A673 (cell line): Measurements from ENCODE around the gene MYD88.

Experiments used
- EZH2 ChIP-seq: fragments of 200-600 bp; sonication (generic); IDR thresholded peaks from 2 replicates; pipeline ENCODE4 v1.6.1; 2017; ENCODE audit warnings: borderline replicate concordance, low read depth, mild to moderate bottlenecking, mixed read lengths, antibody characterized with exemption, low read length; ENCODE audit not compliant: poor library complexity, severe bottlenecking
- TF ChIP-seq, protein P1 (sequence below): fragments of 300-800, 200-600 bp; sonication (generic); conservative IDR thresholded peaks from 2 replicates; pipeline ENCODE4 v1.5.1; 2017; ENCODE audit warnings: low read depth, mild to moderate bottlenecking, antibody characterized with exemption, low read length, moderate library complexity, mixed read lengths

DNA sequence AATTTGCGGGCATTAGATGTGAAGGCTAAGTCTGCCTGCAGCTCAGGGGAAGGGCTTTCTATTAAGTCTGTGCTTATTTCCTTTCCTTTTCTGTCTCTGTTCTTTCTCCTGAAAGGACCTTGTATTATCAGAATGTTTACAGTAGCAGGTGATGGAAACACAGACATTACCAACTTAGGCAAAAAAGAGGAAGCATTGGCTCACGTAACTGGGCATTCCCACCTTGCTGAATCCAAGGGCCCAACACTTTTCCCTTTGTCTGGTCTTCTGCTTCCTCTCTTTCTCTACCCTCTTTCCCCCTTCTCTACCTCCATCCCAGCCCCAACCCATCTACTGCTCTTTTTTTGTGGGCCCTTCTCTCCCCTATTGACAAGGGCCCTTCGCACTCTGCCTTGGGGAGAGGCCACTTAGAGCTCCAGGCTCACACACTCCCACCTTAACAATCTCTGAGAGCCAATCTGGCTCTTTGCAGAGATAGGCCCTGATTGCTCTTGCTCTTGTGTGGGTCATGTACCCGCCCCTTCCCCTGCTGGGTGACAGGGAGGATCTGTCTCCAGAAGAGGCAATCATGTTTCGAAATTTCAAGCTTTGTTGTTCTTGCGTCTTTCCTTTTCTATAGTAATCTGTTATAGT is 36.5 kb upstream of the MYD88 start:
- TF ChIP-seq, protein P1, sequence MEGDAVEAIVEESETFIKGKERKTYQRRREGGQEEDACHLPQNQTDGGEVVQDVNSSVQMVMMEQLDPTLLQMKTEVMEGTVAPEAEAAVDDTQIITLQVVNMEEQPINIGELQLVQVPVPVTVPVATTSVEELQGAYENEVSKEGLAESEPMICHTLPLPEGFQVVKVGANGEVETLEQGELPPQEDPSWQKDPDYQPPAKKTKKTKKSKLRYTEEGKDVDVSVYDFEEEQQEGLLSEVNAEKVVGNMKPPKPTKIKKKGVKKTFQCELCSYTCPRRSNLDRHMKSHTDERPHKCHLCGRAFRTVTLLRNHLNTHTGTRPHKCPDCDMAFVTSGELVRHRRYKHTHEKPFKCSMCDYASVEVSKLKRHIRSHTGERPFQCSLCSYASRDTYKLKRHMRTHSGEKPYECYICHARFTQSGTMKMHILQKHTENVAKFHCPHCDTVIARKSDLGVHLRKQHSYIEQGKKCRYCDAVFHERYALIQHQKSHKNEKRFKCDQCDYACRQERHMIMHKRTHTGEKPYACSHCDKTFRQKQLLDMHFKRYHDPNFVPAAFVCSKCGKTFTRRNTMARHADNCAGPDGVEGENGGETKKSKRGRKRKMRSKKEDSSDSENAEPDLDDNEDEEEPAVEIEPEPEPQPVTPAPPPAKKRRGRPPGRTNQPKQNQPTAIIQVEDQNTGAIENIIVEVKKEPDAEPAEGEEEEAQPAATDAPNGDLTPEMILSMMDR: no peak
- no peak for TF ChIP-seq EZH2
